Measurements from ENCODE around the gene LGALS1.

The LGALS1 gene

DNA sequence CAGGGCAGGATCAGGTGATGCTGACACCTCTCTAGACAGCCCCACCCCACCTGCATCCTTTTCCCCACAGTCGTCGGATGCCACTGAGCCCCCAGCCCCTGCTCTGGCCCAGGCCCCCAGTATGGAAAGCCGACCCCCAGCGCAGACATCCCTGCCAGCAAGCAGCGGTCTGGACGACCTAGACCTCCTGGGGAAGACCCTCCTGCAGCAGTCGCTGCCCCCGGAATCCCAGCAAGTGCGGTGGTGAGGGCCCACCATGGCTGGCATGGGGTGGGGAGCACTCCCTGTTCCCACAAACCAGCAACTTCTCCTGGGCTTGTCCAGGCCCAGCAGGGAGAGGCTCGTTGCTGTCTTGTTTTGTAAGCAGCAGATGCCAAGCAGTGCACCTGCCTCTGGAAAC, 45.5 kb upstream of the LGALS1 start:
- no peak for TF ChIP-seq ZFX (IDR thresholded peaks at IDR 0.05)
- TF ChIP-seq, protein P1, sequence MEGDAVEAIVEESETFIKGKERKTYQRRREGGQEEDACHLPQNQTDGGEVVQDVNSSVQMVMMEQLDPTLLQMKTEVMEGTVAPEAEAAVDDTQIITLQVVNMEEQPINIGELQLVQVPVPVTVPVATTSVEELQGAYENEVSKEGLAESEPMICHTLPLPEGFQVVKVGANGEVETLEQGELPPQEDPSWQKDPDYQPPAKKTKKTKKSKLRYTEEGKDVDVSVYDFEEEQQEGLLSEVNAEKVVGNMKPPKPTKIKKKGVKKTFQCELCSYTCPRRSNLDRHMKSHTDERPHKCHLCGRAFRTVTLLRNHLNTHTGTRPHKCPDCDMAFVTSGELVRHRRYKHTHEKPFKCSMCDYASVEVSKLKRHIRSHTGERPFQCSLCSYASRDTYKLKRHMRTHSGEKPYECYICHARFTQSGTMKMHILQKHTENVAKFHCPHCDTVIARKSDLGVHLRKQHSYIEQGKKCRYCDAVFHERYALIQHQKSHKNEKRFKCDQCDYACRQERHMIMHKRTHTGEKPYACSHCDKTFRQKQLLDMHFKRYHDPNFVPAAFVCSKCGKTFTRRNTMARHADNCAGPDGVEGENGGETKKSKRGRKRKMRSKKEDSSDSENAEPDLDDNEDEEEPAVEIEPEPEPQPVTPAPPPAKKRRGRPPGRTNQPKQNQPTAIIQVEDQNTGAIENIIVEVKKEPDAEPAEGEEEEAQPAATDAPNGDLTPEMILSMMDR (conservative IDR thresholded peaks at IDR 0.05) = no peak
- H3K27ac ChIP-seq = no peak overlapping the region

DNA sequence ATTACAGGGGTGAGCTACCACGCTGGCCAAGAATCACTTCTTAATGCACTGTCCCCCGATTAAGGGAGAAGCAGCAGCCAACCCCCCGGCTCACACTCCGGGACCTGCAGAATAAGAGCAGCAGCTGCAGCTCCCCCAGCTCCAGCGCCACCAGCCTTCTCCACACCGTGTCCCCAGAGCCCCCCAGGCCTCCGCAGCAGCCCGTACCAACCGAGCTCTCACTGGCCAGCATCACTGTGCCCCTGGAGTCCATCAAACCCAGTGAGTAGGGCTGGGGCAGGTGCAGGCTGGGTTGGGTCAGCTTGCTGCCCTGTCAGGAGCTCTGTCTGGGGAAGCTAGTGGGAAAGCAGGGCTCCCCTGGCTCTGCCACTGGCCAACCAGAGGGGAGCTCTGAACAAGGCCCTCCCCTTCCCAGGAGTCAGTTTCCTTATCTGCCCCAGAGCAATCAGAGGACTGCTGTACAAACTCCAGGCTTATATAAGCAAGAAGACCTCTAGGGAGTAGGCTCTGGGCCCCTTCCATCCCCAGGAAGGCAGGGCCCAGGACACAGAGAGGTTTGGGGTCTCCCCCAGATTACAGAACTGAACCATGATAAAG, 44.5 kb upstream of the LGALS1 start:
- H3K27ac ChIP-seq = no peak overlapping the region
- TF ChIP-seq, protein P1 (conservative IDR thresholded peaks at IDR 0.05) = no peak
- no peak for TF ChIP-seq ZFX (IDR thresholded peaks at IDR 0.05)

DNA sequence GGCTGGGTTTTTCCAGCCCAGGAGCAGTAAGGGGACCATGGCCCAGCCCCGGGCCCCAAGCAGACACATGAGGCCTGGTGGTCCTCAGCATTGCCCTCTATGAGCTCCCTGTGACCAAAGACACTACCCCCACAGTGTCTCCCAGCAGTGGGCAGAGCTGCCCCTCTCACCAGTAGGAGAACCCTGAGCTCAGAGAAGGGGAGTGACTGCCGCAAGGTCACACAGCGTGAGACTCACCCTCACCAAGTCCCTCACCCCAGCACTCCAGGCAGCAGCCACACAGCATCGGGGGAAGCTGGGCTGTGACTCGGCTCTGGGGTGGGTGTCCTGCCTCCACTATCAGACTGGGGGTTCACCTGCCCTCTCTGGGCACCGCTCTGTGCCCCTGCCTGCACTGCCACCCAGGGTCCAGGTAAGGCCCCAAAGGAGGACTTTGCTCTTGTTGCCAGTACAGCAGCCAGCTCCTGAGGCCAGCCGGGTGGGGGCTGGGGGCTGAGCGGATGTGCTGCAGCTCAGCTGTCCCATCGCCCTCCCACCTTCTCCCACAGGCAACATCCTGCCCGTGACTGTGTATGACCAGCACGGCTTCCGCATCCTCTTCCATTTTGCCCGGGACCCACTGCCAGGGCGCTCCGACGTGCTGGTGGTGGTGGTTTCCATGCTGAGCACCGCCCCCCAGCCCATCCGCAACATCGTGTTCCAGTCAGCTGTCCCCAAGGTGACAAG, 43.8 kb upstream of the LGALS1 start:
- no peak overlapping the region for H3K27ac ChIP-seq
- TF ChIP-seq ZFX (IDR thresholded peaks at IDR 0.05) = no peak
- TF ChIP-seq, protein P1 (conservative IDR thresholded peaks at IDR 0.05) = no peak

DNA sequence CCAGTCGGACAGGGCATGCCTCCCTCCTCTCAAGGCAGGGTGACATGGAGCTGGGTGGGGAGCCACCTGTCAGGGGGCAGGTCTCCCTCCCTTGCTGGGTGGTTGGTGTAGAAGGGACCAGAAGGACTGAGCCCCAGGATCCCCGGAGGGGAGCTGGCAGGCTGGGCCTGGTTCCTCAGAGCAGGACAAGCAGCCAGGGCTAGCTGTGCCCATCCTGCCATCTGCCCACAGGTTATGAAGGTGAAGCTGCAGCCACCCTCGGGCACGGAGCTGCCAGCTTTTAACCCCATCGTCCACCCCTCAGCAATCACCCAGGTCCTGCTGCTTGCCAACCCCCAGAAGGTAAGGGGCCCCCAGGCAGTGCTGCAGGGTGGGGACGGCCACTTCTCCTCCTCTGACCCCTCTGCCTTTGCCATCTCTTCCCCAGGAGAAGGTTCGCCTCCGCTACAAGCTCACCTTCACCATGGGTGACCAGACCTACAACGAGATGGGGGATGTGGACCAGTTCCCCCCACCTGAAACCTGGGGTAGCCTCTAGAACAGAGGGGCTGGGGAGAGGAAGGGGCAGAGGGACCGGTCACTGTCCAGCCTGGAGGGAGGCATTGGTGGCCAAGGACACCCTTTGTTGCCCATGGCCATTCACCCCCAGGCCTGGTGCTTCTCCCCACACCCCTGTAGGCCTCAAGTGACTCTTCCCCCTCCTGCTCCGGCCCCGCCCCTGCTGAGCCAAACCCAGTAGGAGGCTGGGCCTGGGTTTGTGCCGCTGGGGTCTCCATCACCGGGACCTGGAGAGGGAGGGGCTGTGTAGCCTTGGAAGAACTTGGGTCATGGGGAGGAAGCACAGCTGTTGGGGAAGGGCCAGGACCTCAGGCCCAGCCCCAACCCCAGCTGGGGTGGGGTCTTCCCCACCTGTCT, 43.0 kb upstream of the LGALS1 start:
- H3K27ac ChIP-seq = no peak overlapping the region
- TF ChIP-seq, protein P1 (conservative IDR thresholded peaks at IDR 0.05) = no peak
- no peak for TF ChIP-seq ZFX (IDR thresholded peaks at IDR 0.05)

DNA sequence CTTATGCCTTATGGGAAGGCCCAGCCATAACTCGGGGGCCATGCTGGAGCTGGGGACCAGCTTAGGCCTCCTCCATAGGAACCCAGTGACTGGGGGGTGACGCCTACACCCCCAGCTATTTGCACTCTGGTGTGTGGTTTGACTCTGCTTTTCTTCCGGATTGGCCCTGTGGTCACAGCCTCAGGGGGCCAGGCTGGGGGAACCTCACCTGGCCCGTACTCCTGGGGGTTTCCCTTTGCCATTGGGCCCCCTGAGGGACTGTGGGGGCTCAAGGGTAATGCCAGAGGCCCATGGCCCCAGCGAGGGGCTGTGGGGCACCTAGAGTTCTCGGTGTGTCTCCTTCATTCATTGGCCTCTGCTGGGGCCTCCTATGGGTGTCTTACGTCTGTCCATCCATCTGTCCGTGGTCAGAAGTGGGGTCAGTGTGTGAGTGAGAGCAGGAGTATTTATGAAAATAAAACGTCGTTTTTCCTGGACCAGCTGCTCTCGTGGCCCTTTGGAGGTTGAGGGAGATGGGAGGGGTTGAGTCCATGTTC, 42.3 kb upstream of the LGALS1 start:
- no peak overlapping the region for H3K27ac ChIP-seq
- TF ChIP-seq, protein P1 (conservative IDR thresholded peaks at IDR 0.05) = no peak
- TF ChIP-seq ZFX (IDR thresholded peaks at IDR 0.05) = no peak

DNA sequence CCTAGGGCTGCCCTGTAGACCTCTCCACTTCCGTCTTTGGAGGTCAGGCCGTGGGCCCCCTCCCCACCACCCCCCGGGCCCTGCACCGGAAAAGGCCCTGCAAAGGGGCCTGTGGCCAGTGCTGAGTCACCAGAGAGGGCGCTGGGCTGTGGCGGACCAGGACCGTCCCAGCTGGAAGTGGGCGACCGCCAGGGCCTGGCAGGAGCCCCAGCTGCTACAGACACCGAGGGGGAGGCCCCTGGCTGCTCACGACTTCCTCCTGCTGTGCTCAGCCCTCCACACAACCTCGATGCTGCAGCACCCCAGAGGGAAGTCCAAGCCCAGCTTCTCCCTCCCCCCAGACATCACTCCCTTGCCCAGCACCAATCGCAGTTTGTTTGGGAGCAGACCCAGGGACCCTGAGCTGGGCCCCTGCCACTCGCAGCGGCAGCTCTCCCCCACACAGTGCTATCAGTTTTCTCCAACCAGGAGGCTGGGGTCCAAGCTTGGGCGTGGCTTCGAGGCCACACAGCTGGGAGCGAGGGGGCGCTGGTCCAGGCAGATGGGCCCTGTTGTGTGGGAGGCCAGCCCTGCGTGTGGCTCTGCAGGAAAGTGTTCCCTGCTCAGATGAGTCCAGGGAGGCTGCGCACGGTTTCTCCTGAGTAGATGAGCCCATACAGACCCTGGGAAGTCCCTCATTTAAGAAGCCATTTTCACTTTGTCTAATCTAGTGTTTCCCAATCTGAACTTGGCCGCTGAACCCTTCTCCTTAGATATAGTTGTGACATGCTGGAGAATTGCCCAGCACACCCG, 41.6 kb upstream of the LGALS1 start:
- TF ChIP-seq, protein P1 (conservative IDR thresholded peaks at IDR 0.05) = no peak
- no peak for TF ChIP-seq ZFX (IDR thresholded peaks at IDR 0.05)
- H3K27ac ChIP-seq = no peak overlapping the region

All from C4-2B (cell line).